Esophagus muscularis mucosa (tissue), 3 donors: ENCODE measurements around the gene HOXA9.

Source experiments
- POLR2AphosphoS5 ChIP-seq, 2 donors: sonication (generic); formaldehyde crosslinking; IDR thresholded peaks; one replicate each; pipeline ENCODE4 v1.6.1; 2017; ENCODE audit warnings: antibody characterized with exemption in 2 of 2
- TF ChIP-seq, protein P1 (sequence below), 3 experiments: fragments of 200-600 bp in 2 of 3; fragments of 450-650 bp in 1 of 3; sonication (generic) in 2 of 3; IDR thresholded peaks; one replicate each; pipeline ENCODE4 v1.5.1; 2017 to 2019; ENCODE audit warnings: antibody characterized with exemption in 3 of 3, mild to moderate bottlenecking in 2 of 3, moderate library complexity in 1 of 3

DNA sequence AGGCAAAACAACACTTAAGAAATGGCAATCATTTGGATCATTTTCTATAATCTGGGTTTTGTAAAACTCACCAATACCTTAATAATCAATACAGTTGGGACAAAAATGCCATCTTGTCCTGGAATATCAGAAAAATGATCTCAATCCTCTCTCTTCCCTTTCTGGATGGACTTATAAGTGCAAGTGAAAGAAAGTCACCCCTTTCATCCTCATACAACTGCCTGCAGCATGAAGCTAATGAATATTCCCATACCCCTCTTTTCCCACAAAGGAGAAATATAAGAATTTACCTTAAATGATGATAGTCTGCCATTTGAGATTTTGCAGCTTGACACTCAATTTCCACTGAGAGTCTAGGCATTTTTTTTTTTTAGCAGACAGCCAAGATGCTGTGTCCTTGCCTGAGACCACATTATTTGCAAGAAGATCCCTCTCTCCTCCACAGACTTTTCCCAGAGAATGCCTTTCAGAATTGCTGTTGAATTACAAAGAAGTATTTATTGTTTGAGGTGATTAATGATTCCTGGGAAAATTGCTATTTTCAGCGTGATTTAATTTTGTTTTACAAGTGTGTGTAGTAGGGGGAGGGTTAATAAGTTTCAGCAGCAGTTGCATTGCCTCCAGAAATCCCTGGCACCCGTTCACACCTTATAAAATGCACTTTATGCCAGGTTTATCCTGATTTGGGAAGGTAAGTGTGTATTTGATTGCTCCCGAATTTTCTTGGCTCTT is 38.6 kb downstream of the HOXA9 start:
- TF ChIP-seq, protein P1, sequence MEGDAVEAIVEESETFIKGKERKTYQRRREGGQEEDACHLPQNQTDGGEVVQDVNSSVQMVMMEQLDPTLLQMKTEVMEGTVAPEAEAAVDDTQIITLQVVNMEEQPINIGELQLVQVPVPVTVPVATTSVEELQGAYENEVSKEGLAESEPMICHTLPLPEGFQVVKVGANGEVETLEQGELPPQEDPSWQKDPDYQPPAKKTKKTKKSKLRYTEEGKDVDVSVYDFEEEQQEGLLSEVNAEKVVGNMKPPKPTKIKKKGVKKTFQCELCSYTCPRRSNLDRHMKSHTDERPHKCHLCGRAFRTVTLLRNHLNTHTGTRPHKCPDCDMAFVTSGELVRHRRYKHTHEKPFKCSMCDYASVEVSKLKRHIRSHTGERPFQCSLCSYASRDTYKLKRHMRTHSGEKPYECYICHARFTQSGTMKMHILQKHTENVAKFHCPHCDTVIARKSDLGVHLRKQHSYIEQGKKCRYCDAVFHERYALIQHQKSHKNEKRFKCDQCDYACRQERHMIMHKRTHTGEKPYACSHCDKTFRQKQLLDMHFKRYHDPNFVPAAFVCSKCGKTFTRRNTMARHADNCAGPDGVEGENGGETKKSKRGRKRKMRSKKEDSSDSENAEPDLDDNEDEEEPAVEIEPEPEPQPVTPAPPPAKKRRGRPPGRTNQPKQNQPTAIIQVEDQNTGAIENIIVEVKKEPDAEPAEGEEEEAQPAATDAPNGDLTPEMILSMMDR (IDR thresholded peaks at IDR 0.05): no peak
- TF ChIP-seq POLR2AphosphoS5 (IDR thresholded peaks at IDR 0.05): no peak
